ENCODE data around the gene PCDHB8.
"Not testable (repeated sequence)": the region's sequence is repeated elsewhere in the genome, so short reads cannot be mapped to it uniquely, and the experiment has no call there.

DNA sequence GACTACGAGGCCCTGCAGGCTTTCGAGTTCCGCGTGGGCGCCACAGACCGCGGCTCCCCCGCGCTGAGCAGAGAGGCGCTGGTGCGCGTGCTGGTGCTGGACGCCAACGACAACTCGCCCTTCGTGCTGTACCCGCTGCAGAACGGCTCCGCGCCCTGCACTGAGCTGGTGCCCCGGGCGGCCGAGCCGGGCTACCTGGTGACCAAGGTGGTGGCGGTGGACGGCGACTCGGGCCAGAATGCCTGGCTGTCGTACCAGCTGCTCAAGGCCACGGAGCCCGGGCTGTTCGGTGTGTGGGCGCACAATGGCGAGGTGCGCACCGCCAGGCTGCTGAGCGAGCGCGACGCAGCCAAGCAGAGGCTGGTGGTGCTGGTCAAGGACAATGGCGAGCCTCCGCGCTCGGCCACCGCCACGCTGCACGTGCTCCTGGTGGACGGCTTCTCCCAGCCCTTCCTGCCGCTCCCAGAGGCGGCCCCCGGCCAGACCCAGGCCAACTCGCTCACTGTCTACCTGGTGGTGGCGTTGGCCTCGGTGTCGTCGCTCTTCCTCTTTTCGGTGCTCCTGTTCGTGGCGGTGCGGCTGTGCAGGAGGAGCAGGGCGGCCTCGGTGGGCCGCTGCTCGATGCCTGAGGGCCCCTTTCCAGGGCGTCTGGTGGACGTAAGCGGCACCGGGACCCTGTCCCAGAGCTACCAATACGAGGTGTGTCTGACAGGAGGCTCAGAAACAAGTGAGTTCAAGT lies 6.7 kb downstream of the PCDHB8 start:
- TF ChIP-seq, protein P1, sequence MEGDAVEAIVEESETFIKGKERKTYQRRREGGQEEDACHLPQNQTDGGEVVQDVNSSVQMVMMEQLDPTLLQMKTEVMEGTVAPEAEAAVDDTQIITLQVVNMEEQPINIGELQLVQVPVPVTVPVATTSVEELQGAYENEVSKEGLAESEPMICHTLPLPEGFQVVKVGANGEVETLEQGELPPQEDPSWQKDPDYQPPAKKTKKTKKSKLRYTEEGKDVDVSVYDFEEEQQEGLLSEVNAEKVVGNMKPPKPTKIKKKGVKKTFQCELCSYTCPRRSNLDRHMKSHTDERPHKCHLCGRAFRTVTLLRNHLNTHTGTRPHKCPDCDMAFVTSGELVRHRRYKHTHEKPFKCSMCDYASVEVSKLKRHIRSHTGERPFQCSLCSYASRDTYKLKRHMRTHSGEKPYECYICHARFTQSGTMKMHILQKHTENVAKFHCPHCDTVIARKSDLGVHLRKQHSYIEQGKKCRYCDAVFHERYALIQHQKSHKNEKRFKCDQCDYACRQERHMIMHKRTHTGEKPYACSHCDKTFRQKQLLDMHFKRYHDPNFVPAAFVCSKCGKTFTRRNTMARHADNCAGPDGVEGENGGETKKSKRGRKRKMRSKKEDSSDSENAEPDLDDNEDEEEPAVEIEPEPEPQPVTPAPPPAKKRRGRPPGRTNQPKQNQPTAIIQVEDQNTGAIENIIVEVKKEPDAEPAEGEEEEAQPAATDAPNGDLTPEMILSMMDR (IDR thresholded peaks at IDR 0.05; ENCODE audit: poor library complexity, severe bottlenecking): not testable (repeated sequence)
- not testable (repeated sequence) for TF ChIP-seq TAF1 (IDR thresholded peaks at IDR 0.05; ENCODE audit: low read depth); POLR2AphosphoS5 (IDR thresholded peaks at IDR 0.05); RAD21 (conservative IDR thresholded peaks at IDR 0.05); EZH2 (IDR thresholded peaks at IDR 0.05; ENCODE audit: borderline replicate concordance, insufficient read depth, low read length, poor library complexity, severe bottlenecking); EP300 (conservative IDR thresholded peaks at IDR 0.05; ENCODE audit: poor library complexity, severe bottlenecking); MXI1 (conservative IDR thresholded peaks at IDR 0.05; ENCODE audit: poor library complexity, severe bottlenecking); SMC3 (conservative IDR thresholded peaks at IDR 0.05; ENCODE audit: poor library complexity)
- TF ChIP-seq, protein P2, sequence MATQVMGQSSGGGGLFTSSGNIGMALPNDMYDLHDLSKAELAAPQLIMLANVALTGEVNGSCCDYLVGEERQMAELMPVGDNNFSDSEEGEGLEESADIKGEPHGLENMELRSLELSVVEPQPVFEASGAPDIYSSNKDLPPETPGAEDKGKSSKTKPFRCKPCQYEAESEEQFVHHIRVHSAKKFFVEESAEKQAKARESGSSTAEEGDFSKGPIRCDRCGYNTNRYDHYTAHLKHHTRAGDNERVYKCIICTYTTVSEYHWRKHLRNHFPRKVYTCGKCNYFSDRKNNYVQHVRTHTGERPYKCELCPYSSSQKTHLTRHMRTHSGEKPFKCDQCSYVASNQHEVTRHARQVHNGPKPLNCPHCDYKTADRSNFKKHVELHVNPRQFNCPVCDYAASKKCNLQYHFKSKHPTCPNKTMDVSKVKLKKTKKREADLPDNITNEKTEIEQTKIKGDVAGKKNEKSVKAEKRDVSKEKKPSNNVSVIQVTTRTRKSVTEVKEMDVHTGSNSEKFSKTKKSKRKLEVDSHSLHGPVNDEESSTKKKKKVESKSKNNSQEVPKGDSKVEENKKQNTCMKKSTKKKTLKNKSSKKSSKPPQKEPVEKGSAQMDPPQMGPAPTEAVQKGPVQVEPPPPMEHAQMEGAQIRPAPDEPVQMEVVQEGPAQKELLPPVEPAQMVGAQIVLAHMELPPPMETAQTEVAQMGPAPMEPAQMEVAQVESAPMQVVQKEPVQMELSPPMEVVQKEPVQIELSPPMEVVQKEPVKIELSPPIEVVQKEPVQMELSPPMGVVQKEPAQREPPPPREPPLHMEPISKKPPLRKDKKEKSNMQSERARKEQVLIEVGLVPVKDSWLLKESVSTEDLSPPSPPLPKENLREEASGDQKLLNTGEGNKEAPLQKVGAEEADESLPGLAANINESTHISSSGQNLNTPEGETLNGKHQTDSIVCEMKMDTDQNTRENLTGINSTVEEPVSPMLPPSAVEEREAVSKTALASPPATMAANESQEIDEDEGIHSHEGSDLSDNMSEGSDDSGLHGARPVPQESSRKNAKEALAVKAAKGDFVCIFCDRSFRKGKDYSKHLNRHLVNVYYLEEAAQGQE (IDR thresholded peaks at IDR 0.05; ENCODE audit: borderline replicate concordance): not testable (repeated sequence)
